NCI-H345 treated with DMSO at 0.1 percent for 48 hours (cell line): ENCODE data around the gene VTI1A.
A peak's percentile ranks its signal among the peaks of the same experiment; 100 is the strongest.

Experiments
- DNase-seq: peaks from one replicate; lab custom pipeline; 2025; ENCODE audit not compliant: unreplicated experiment; lab: John Stamatoyannopoulos, UW

VTI1A gene

DNA sequence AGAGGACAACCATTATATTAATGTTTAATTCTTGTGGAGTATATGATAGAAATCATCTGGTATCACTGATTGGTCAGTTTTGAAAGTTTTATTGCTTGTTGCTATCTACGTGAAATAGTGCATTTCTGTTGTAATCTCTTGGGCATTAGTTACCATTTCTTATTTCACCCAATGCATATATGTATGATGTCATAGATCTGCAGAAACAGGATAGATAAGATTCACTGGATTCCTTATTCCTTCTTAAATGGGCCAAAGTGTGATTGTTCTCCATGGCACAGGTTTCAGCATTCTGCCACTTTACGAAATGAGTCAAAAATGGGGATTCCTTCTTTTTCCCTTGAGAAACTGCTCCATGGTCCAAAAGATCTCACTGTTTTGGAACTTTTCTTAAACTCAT is 56.6 kb downstream of the VTI1A start:
- DNase-seq, result no peak

DNA sequence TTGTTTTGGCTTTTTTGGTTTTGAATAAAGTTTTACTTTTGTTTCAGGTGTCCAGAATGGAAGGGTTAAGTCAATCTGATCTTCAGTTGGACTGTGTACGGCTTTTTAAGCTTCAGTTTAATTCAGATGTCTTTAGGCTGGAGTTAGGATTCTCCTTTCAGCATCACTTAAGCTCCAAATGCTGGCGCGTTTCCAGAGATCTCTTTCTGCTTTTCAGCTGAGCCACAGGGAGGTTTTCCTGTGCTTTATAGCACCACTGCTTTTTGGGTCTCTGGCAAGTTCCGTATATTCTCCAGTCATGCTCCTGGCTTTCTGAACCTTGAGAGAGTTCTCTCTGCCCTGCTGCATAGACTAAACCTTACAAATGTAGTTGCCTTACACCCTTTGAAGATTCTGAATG is 60.0 kb downstream of the VTI1A start:
- no peak for DNase-seq

DNA sequence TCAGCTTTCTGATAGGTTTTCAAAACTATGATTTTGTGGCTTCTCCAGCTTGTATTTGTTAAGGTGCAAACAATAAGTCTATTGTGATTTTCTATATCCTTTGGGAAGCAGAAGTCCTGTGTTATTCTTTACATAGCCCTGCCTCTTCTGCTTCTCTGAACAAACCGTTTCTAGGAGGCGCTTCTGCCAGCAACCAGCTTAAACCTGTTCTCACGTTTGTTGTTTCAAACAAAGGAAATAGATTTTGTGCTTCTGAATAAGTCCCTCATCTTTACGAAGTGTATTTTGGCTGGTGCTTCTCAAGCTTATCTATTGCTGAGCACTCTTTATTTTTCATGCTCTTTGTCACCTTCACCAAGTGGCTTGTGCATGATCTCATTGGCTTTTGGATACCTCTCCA is 61.0 kb downstream of the VTI1A start:
- no peak for DNase-seq

DNA sequence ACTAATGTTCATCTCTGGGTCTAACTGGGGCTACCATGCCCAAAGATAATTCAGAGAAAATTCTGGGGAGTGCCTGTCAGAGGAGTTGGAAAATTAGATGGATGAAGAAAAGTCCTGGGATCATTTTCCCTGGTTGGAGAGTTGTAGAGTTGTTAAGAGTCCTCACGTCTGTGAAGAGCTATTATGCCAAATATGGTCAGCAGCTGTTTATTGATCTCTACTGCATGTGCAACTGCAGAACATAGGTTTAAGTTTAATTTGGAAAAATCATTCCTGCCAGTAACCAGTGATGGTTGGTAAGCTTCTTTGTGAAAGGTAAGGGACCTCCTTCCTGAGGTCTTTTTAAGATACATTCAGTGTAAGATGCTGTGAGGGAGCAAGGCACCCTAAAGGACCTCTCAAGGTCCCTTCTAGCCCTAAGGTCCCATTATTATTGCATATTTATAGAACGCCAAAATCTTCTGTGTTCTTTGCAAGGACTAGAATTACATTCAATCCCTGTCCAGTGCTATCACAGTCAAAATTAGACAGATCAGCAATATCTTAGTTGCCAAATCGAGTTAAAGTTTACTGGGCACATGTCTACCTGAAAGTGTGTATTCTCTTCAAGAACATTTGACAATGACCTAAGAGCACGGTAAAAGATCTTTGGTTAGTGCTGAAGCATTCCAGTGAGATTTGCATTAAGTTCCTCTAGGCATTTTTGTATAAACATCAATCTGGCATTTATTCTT is 62.7 kb downstream of the VTI1A start:
- DNase-seq, result no peak

DNA sequence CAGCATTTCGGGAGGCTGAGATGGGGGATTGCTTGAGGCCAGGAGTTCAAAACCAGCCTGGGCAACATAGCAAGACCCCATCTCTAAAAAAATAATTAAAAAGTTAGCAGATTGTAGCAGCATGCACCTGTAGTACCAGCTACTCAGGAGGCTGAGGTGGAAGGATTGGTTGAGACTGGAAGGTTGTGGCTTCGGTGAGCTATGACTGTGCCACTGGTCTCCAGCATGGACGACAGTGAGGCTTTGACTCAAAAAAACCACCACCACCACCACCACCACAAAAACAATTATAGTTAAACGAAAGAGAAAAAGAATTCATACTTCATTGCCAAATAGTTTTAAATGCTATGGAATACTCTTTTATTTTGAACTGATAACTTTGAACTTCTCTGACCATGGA is 63.4 kb downstream of the VTI1A start:
- no peak for DNase-seq

DNA sequence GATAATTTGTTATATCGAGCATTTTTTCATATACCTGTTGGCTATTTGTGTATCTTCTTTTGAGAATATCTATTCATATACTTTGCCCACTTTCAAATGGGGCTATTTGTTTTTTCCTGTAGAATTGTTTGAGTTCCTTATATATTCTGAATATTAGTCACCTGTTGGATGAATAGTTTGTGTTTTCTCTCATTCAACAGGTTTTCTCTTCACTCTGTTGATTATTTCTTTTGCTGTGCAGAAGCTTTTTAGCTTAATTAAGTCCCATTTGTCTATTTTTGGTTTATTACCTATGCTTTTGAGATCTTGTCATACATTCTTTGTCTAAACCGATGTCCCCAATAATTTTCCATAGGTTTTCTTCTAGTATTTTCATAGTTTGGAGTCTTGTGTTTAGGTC is 65.3 kb downstream of the VTI1A start:
- DNase-seq, result no peak

DNA sequence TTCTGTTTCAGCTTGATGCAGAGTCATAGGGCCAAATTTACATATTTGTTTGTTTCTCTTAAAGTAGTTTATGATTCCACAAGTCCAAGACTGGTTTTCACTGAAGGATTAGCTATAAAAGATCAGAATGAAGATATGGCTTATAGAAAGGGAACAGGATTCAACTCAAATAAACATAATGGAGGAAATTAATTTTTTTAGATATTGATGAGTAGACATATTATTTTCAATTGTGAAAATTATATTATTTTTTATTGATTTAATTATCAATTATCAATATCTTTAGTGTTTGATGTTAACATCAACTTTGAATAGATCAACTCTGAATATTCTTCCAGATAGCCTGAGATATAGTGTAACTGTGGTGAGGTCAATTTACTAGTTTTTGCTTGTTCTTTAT is 68.1 kb downstream of the VTI1A start:
- DNase-seq, result no peak

DNA sequence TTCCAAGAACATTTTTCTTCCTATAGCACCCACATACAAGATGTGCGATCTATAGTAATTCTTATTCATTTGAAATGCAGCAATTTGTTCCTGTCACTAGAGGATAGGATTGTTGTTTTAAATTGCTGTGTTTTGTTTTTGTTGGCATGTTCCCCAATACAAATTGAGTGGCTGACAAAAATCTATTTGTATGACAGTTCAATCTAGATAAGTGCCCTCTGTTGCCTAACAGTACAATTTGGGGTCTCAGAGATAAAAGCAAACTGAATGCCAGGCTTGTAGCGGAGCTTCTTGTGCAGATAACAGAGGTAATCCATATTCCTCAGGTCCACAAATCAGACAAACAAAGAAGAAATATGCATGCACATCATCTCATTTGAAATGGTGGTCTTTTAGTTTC is 68.8 kb downstream of the VTI1A start:
- no peak for DNase-seq

DNA sequence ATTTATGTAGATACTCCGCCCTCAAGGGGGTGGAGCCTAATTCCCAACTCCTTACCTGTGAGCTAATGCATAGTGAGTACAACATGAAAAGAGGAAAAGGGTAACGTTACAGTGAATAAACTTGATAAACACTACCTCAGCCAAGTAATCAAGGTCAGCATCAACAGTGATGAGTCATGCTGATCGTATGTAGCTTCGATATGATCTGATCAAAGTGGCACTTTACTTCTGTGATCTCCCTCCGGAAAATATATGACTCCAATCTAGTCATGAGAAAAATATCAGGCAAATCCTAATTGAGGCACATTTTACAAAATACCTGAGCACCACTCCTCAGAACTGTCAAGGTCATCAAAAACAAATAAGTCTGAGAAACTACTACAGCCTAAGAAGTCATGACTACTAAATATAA is 70.4 kb downstream of the VTI1A start:
- DNase-seq, result no peak

DNA sequence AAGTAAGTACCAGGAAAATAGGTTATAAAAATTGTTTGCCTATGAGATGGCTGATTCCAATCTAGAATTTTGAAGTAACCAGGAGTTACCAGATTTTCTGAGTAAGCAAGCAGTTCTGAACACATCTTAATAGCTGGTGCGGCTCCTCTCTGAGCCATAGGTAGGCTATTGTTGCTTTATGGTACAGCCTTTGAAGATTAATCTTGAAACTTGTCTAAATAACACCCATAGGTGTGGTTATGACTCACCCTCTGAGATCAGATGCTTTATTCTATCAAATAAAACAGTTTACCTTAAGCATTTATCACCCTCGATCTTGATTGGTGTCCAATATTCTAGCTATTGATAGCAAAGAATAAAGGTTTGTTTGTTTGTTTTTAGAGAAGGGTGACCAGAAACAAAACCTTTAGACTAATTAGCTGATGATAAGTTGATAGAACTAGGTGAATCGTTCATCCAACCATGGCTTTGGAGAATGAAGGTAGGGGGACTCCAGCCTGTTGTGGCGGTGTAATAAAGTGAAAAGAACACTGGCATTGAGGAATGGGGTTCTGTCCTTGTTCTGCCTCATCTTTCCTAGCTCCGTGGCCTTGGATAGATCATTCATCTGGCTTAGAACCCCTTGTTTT is 72.2 kb downstream of the VTI1A start:
- DNase-seq, result no peak

DNA sequence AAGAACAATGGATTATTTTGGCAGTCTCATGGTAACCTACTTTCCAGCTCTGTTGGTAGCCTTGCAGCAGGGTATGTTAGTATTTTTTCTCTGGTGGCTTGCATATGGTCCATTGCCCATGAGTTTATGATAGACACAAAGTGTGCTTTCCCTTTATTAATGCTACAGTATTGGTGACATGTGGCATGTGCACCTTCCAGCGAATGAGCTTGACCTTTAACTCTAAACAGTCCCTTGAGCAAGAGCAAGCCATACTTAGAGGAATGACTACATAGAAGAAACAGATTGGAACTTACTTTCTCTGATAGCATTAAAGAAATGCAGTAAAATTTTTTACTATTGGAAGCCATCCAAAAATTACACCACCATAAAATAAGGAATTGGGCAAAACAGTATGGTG is 73.9 kb downstream of the VTI1A start:
- DNase-seq, result no peak

DNA sequence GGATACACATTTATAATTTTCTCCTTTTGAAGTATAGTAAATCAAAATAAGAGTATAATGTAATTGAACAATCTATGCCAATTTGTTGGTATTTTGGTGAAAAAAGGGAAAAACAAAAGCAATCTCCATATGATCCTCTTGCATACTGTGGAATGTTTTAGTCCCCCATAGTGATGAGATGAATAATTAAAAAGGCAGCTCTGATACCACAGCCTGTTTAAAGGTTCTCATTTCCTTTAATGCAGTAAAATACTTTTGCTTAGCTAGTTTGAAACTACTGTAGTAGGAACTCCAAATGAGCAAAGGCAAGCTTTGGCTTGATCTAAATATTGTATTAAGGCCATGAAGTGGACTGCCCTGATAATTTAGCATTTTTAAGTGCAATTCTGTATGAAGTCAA is 77.6 kb downstream of the VTI1A start:
- DNase-seq, result no peak

DNA sequence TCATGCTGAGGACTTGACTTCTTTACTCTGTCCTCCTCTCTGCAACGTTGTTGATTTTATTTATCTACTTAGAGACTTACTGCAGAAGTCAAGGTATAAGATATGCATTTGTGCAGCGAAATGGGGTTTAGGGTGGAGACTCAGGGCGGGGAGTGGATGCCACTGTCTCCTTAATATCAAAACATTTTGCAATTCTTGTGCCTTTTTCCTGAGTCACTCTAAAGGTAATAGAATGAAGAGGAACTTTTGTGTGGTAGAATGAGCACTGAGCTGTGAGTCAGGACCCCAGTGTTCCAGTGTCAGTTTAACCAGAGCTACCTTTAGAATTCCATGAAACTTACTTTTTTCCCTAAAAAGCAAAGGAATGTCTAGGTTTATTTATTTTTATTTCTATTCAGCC is 78.2 kb downstream of the VTI1A start:
- DNase-seq, result no peak

DNA sequence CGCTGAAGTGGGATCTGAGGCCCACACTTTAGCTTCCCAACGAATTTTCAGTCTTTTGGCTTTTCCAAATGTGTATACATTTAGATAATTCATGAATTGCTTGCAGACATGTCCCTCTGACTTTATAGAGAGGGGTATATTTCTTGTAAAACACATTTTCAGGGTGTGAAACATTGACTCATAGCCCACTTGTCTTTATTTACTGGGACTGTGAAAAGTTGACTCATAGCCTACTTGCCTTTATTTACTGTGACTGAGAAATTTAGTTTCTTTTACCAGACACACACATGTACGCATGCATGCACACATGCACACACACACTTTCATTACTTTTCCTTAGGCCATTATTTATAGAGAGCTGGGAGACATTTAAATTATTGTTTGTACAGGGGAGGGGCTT is 79.1 kb downstream of the VTI1A start:
- DNase-seq, result no peak

DNA sequence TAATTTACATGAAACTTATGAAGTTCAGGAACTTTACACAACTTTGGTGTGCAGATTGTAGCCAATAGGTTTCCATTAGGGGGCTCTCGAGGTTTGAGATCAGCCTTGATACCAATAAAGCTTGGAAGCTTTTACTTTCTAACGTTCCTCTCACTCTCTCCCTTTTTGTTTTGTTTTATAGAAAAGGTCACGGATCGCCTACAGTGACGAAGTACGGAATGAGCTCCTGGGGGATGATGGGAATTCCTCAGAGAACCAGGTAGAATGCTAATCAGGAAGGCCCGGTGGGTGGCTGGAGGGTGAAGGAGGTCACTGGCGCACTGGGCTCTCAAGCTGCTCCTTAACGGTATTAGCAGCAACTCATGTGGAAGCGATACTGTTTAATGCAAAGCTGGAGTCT is 79.9 kb downstream of the VTI1A start:
- DNase-seq, result no peak

DNA sequence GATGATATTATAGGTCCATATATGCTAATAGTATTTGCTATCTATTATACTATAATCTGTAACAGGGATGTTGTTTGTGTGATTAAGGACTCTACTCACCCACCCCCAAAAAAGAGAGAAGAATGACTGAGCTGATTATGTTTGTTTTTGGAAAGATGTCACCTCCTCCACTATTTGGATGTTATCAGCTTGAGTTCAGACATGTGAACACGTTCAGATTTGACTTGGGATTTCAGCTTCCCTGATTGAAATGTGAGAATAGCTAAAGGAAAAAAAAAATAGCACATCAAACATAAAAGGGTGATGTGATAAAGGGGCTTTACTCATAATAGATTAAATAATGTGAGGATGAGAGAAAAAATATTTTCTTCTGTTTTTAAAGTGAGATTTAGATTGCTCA is 81.2 kb downstream of the VTI1A start:
- DNase-seq, result no peak

DNA sequence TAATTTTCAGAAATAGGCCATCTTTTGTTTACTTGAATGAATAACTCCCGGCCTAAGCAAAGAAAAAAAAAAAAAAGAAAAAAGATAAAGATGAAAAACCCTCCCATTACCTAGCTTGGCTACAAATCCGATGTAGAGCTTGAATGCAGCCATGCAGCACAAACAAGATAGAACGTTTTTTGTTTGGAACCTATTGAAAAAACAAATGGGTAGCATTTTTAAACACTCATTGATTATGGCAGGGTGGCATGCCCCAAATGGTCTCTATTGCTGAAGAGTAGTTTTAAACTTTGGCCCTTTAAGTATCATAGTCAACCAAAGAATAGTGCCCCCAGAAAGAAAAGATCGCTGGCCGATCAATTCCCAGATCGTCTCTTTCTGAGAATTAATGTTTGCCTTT is 84.4 kb downstream of the VTI1A start:
- DNase-seq, result no peak

DNA sequence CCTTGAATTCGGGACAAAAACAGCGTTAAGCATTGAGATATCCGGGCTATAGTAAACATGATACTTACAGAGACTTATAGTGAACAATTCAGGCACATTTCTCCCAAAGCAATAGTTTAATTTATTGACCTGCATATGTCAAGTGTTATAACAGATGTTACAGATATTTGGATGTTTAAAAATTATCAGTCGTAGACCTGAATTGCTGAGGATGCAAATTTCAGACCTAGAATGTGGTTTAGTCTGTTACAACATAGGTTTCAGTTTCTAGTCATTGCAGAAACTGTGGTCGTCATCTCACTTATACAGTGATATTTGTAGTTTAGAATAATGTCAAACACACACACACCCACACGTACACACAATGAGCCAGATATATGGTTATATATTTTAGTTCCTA is 85.2 kb downstream of the VTI1A start:
- DNase-seq, result no peak

DNA sequence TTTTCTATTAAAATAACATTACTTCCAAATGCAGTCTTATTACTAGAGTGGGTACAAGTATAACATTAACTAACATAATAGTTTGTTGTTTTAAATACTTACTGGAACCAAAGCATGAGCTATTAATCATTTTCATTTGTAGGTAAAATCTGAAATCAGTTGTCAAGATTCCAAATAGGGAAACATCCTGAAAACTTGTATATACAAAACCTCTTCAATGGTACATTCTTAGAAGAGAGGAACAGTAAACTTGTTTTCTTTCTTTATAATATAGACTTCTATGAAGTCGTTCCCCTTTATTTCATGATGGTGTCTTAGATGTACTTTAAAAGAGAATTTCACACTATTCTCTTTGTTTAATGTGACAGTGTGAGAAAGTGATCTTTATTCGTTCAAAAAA is 85.9 kb downstream of the VTI1A start:
- no peak for DNase-seq

DNA sequence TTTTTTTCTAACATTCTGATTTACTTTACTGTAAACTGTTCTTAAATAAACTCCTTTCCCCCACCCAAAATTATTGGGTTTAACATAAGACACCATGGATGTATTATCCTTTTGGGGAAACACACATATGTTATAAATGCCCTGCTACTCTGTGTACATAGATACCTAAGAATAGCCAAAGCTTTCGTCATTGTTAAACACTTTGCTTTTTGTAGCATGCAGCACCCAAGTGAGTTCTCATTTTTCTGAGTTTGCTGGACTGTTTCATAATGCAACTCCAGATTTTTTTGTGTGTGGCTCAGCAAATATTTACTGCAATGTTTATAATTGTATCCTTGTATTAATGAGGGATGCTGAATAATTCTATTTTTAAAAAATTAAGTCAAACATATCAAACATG is 86.9 kb downstream of the VTI1A start:
- DNase-seq, result no peak

DNA sequence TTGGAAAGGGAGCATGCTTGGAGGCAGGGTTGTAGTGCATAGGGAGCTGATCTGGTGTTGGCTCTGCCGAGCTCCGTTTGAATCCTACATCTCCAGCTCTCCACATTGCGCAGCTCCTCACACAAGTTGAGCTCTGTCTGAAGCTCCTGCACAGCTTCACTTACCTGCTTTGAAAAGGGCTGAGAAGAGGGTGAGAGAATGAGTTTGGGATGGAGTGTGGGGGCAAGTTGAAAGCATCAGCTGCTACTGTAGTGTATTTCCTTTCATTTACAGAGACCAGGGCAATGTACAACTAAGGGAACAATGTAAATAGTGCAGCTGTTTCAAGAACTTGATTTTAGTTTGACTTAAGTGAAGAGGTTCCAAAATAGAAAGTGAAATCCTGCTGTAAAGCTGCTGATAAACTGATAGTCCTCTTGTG is 88.5 kb downstream of the VTI1A start:
- peak; percentile 12 for DNase-seq

DNA sequence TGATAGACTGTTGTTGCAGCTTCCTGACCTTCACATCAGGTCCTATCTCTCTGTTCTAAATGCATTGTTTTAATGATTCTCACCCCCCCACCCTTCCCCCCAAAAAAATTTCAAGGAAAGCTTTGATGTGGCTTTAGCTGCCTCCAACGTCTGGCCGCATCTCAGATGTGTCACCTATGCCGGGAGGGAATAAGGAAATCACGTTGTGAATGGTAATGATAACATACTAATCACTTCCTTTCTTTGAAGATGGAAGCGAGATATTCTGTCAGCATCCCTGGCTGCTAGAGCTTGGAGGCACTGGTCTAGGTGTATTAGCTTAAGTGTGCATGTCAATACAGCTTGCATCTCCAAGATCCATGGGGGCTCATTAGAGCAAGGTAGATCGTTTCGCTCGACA is 89.6 kb downstream of the VTI1A start:
- DNase-seq, result no peak

DNA sequence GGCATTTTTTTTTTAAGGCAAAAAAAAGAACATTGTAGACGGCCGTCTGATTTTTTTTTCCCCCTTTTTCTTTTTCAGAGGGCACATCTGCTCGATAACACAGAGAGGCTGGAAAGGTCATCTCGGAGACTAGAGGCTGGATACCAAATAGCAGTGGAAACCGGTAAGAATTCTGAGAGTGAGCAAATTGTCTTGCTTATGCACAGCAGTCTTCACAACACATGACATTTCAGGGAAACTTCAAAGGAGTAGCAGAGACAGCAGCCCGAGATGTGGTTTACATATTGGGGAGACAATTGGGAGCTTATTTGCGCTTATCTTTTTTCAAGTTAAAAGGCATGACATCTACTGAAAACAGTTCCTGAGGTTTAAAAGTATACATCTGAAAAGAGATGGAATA is 91.2 kb downstream of the VTI1A start:
- no peak for DNase-seq
